Measurements from ENCODE around the gene ADGRL2. TPM values are rescaled to one million over a fixed set of nuclear protein-coding genes. Genes with fewer than 3 reads are reported as not detected.

ADGRL2 gene
- total and polyA plus RNA-seq, 2 donors (not counting 3 experiments of a cell fraction or from before 2014, with no cell fraction given): 32.7 to 46.1 TPM

DNA sequence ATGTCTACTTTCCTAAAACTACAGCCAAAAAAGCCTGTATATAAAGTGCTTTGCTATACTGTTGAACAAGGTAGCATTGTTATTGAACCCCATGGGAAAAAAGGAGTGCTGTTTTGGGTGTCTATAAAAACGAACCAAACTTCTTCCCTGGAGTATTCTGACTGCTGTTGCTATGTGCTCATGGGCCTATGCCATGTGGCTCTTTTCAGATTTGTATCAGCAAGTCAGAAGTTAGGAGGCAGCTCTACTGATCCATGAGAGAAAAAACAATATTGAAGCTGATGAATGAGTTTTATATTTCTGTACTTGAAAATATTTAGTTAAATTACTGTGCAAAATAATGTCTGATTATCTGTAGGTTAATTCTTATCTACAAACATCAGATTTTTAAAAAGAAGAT lies 66.5 kb downstream of the ADGRL2 start:
- Histone ChIP-seq H2AFZ (ENCODE audit: low read depth, low read length) (no peak overlapping the region), H3K27me3 (ENCODE audit: control insufficient read depth in 2 of 2, insufficient read depth in 2 of 2, low read length in 2 of 2) (no peaks in the 10 kb centered on the region), H4K20me1 (replicated peaks; ENCODE audit: control insufficient read depth, extremely low read depth, insufficient read depth, low read length) (no peaks in the 10 kb centered on the region), H3K27ac (ENCODE audit: insufficient read depth, low read depth, low read length) (no peak overlapping the region), H3K79me2 (ENCODE audit: control insufficient read depth, insufficient read depth, low read length) (no peaks in the 10 kb centered on the region), H3K4me1 (ENCODE audit: control insufficient read depth, extremely low read depth, insufficient read depth, low read length) (peaks cover 16% of the 10 kb centered on the region), H3K36me3 (ENCODE audit: control insufficient read depth in 2 of 2, extremely low read depth in 1 of 2, insufficient read depth in 2 of 2, low read length in 2 of 2) (no peaks in the 10 kb centered on the region), H3K4me3 (replicated peaks in 1 of 3; ENCODE audit: insufficient read depth in 1 of 3, low read depth in 1 of 3, low read length in 3 of 3) (no peak overlapping the region), H3K9me1 (replicated peaks; ENCODE audit: control insufficient read depth, extremely low read depth, insufficient read depth, low read length) (no peaks in the 10 kb centered on the region), H3K9me3 (replicated peaks; ENCODE audit: control insufficient read depth, insufficient read depth, low read length) (no peaks in the 10 kb centered on the region), H3K4me2 (ENCODE audit: insufficient read depth, low read length) (no peak overlapping the region), H3K9ac (replicated peaks; ENCODE audit: extremely low read depth, insufficient read depth, low read length) (no peak overlapping the region)
- intact Hi-C loops (cut with micrococcal nuclease): no loop called here
- CTCF ChIA-PET: interaction anchor here (1.2 kb wide), 1 partner anchor 32 kb away, joined by 4 read pairs; no protein-coding TSS in a partner anchor
- FAIRE-seq (no peak), DNase-seq (ENCODE audit: low read depth, low spot score) (no peak)
- TF ChIP-seq MYC (IDR thresholded peaks at IDR 0.05; ENCODE audit: low read depth, low read length) (no peak), JUN (IDR thresholded peaks at IDR 0.05; ENCODE audit: borderline replicate concordance, insufficient read depth, insufficient read length, low read depth) (no peak), CTCF (IDR thresholded peaks at IDR 0.05; ENCODE audit: extremely low read depth in 1 of 2, insufficient read depth in 1 of 2, low read depth in 1 of 2, low read length in 2 of 2) (no peak), FOS (IDR thresholded peaks at IDR 0.05; ENCODE audit: borderline replicate concordance, insufficient read depth, low read length) (no peak), EZH2 (IDR thresholded peaks at IDR 0.05; ENCODE audit: borderline replicate concordance, low read depth, low read length, severe bottlenecking) (no peak), POLR2A (IDR thresholded peaks at IDR 0.05; ENCODE audit: low read depth, low read length) (no peak), POLR2AphosphoS5 (IDR thresholded peaks at IDR 0.05; ENCODE audit: insufficient read depth, low read depth, low read length) (no peak), GATA2 (IDR thresholded peaks at IDR 0.05; ENCODE audit: insufficient read depth, insufficient read length, low read depth, low read length) (no peak)
- TF ChIP-seq, protein P1, sequence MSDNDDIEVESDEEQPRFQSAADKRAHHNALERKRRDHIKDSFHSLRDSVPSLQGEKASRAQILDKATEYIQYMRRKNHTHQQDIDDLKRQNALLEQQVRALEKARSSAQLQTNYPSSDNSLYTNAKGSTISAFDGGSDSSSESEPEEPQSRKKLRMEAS (IDR thresholded peaks at IDR 0.05; ENCODE audit: insufficient read depth, insufficient read length): no peak
- BruUV-seq (replicated peaks): no TSS peak
- POLR2A ChIA-PET: interaction anchor here (0.7 kb wide), 1 partner anchor 113 kb away, joined by 3 read pairs; no protein-coding TSS in a partner anchor
- dilution Hi-C loops (cut with MboI; ENCODE audit: extremely low pct_ligation_motif_present, low sequenced_read_pairs): no loop called here
